Panc1 (cell line): ENCODE measurements around the gene ATF1. TPM values are rescaled to one million over a fixed set of nuclear protein-coding genes. Genes with fewer than 3 reads are reported as not detected.

ENCODE experiments used
- ATAC-seq: fragments of 200-7000 bp; cut with Tn5 transposase; 2 replicates; pipeline ENCODE4 v1.9.1; 2020; ENCODE audit warnings: mild to moderate bottlenecking, moderate library complexity
- BruUV-seq: library from RNA; stranded (reverse); fragments of 400-500 nt; replicated peaks from 2 replicates; lab custom pipeline; 2021; lab: Mats Ljungman, UMichigan
- CTCF ChIA-PET: fragments of 300-600 bp; sonication (Branson Sonifier 250); formaldehyde crosslinking; loops from one replicate; lab custom pipeline; 2022; ENCODE audit warnings: antibody characterized with exemption; lab: Charles Lee
- POLR2A ChIA-PET: fragments of 300-600 bp; sonication (Branson Sonifier 250); formaldehyde crosslinking; loops from one replicate; lab custom pipeline; 2022; ENCODE audit warnings: antibody characterized with exemption; lab: Charles Lee
- DNase-seq: peaks from one replicate; pipeline ENCODE4 v3.0.0-alpha.2; 2010; ENCODE audit warnings: low read depth, low spot score
- H3K27ac ChIP-seq: 2 replicates; pipeline ENCODE4 v1.5.1; 2011; ENCODE audit warnings: mild to moderate bottlenecking, low read length, inconsistent platforms
- H3K27me3 ChIP-seq: fragments of 200-500 bp; sonication (Bioruptor generic); 2 replicates; pipeline ENCODE4 v1.6.0; 2014; ENCODE audit warnings: low read length, inconsistent platforms; ENCODE audit not compliant: control insufficient read depth, insufficient read depth
- H3K36me3 ChIP-seq: fragments of 200-500 bp; sonication (Bioruptor generic); 2 replicates; pipeline ENCODE4 v1.5.1; 2014; ENCODE audit warnings: inconsistent platforms, mild to moderate bottlenecking, low read length, moderate library complexity; ENCODE audit not compliant: control insufficient read depth, insufficient read depth
- H3K4me1 ChIP-seq: 2 replicates; pipeline ENCODE4 v1.5.1; 2011; ENCODE audit warnings: inconsistent platforms, mild to moderate bottlenecking, low read length, moderate library complexity; ENCODE audit not compliant: control insufficient read depth, insufficient read depth
- H3K4me3 ChIP-seq, 2 experiments: 2 replicates each; pipeline ENCODE4 v1.5.1; 2011 to 2012; ENCODE audit warnings: low read depth in 2 of 2, low read length in 2 of 2, mild to moderate bottlenecking in 2 of 2, inconsistent platforms in 1 of 2, moderate library complexity in 1 of 2
- H3K9me3 ChIP-seq: fragments of 200-500 bp; sonication (Bioruptor generic); 2 replicates; pipeline ENCODE4 v1.5.1; 2014; ENCODE audit warnings: low read depth, mild to moderate bottlenecking, inconsistent platforms, low read length, moderate library complexity; ENCODE audit not compliant: control insufficient read depth, insufficient read depth
- POLR2AphosphoS5 ChIP-seq: IDR thresholded peaks from 2 replicates; pipeline ENCODE4 v1.6.1; 2012; ENCODE audit warnings: mild to moderate bottlenecking, low read depth, low read length, moderate library complexity
- SIN3A ChIP-seq: IDR thresholded peaks from 2 replicates; pipeline ENCODE4 v1.6.1; 2012; ENCODE audit warnings: low read depth, mild to moderate bottlenecking, low read length, moderate library complexity, borderline replicate concordance; ENCODE audit not compliant: insufficient read depth
- TCF7L2 ChIP-seq: IDR thresholded peaks from 2 replicates; pipeline ENCODE4 v1.6.1; 2011; ENCODE audit warnings: mild to moderate bottlenecking, low read depth, low read length, inconsistent platforms
- in situ Hi-C: cut with HindIII; loops from 2 replicates; pipeline ENCODE4 v1.10.0; 2016; ENCODE audit warnings: low sequenced_read_pairs, low pct_unique_long_range_greater_than_20kb
- intact Hi-C: fragments of 100-400 bp; cut with micrococcal nuclease; formaldehyde crosslinking; loops from one replicate; pipeline ENCODE4 v1.10.0; 2022; ENCODE audit not compliant: unreplicated experiment
- total RNA-seq: library from RNA; stranded (reverse); gene quantifications from one replicate; pipeline ENCODE4 v1.2.1, GENCODE V29; 2021; ENCODE audit not compliant: unreplicated experiment
- TF ChIP-seq, protein P1 (sequence below): fragments of 450-650 bp; IDR thresholded peaks from 2 replicates; pipeline ENCODE4 v1.5.1; 2017; ENCODE audit warnings: mild to moderate bottlenecking
- TF ChIP-seq, protein P2 (sequence below), 2 experiments: IDR thresholded peaks; 2 replicates each; pipeline ENCODE4 v1.6.1; 2011 to 2012; ENCODE audit warnings: low read depth in 2 of 2, control low read depth in 1 of 2, low read length in 1 of 2, mild to moderate bottlenecking in 1 of 2, moderate library complexity in 1 of 2; ENCODE audit not compliant: insufficient read depth in 1 of 2

Gene ATF1
- total RNA-seq, 1 experiment from 2014 or later, result 52.2 TPM

DNA sequence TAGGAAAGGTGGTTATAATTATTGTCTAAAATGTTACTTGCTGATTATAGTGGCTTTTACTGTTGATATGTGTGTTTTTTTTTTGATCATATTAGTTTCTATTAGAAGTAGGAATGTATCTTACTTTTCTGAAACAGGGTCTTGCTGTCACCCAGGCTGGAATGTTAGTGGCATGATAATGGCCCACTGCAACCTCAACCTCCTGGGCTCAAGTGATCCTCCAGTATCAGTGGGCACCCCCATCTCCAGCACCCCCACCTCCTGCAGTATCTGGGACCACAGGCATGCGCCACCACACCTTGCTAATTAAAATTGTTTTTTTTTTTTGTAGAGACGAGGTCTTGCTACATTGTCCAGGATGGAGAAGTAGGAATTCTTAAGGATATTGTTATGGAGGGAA, 11.3 kb downstream of the ATF1 start:
- Histone ChIP-seq H3K9me3 (no peaks in the 10 kb centered on the region), H3K27ac (no peak overlapping the region), H3K4me1 (no peaks in the 10 kb centered on the region), H3K27me3 (no peaks in the 10 kb centered on the region), H3K4me3 (no peak overlapping the region), H3K36me3 (no peaks in the 10 kb centered on the region; the same call in 1 of the 2 replicates)
- no peak for DNase-seq
- ATAC-seq, result no peak
- ChIA-PET CTCF (interaction anchor here (2.4 kb wide), 1 partner anchor 10 kb away, joined by 7 read pairs; no protein-coding TSS in a partner anchor), POLR2A (no interaction called here)
- intact Hi-C loops, result no loop called here
- in situ Hi-C loops, result no loop called here
- no peak for TF ChIP-seq SIN3A
- TF ChIP-seq, protein P1, sequence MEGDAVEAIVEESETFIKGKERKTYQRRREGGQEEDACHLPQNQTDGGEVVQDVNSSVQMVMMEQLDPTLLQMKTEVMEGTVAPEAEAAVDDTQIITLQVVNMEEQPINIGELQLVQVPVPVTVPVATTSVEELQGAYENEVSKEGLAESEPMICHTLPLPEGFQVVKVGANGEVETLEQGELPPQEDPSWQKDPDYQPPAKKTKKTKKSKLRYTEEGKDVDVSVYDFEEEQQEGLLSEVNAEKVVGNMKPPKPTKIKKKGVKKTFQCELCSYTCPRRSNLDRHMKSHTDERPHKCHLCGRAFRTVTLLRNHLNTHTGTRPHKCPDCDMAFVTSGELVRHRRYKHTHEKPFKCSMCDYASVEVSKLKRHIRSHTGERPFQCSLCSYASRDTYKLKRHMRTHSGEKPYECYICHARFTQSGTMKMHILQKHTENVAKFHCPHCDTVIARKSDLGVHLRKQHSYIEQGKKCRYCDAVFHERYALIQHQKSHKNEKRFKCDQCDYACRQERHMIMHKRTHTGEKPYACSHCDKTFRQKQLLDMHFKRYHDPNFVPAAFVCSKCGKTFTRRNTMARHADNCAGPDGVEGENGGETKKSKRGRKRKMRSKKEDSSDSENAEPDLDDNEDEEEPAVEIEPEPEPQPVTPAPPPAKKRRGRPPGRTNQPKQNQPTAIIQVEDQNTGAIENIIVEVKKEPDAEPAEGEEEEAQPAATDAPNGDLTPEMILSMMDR, result no peak
- TF ChIP-seq, protein P2, sequence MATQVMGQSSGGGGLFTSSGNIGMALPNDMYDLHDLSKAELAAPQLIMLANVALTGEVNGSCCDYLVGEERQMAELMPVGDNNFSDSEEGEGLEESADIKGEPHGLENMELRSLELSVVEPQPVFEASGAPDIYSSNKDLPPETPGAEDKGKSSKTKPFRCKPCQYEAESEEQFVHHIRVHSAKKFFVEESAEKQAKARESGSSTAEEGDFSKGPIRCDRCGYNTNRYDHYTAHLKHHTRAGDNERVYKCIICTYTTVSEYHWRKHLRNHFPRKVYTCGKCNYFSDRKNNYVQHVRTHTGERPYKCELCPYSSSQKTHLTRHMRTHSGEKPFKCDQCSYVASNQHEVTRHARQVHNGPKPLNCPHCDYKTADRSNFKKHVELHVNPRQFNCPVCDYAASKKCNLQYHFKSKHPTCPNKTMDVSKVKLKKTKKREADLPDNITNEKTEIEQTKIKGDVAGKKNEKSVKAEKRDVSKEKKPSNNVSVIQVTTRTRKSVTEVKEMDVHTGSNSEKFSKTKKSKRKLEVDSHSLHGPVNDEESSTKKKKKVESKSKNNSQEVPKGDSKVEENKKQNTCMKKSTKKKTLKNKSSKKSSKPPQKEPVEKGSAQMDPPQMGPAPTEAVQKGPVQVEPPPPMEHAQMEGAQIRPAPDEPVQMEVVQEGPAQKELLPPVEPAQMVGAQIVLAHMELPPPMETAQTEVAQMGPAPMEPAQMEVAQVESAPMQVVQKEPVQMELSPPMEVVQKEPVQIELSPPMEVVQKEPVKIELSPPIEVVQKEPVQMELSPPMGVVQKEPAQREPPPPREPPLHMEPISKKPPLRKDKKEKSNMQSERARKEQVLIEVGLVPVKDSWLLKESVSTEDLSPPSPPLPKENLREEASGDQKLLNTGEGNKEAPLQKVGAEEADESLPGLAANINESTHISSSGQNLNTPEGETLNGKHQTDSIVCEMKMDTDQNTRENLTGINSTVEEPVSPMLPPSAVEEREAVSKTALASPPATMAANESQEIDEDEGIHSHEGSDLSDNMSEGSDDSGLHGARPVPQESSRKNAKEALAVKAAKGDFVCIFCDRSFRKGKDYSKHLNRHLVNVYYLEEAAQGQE (IDR thresholded peaks at IDR 0.05; ENCODE audit: insufficient read depth in 1 of 2, low read depth in 2 of 2, low read length in 1 of 2), result no peak
- TF ChIP-seq POLR2AphosphoS5, result no peak
- no peak for TF ChIP-seq TCF7L2
- no TSS peak for BruUV-seq

DNA sequence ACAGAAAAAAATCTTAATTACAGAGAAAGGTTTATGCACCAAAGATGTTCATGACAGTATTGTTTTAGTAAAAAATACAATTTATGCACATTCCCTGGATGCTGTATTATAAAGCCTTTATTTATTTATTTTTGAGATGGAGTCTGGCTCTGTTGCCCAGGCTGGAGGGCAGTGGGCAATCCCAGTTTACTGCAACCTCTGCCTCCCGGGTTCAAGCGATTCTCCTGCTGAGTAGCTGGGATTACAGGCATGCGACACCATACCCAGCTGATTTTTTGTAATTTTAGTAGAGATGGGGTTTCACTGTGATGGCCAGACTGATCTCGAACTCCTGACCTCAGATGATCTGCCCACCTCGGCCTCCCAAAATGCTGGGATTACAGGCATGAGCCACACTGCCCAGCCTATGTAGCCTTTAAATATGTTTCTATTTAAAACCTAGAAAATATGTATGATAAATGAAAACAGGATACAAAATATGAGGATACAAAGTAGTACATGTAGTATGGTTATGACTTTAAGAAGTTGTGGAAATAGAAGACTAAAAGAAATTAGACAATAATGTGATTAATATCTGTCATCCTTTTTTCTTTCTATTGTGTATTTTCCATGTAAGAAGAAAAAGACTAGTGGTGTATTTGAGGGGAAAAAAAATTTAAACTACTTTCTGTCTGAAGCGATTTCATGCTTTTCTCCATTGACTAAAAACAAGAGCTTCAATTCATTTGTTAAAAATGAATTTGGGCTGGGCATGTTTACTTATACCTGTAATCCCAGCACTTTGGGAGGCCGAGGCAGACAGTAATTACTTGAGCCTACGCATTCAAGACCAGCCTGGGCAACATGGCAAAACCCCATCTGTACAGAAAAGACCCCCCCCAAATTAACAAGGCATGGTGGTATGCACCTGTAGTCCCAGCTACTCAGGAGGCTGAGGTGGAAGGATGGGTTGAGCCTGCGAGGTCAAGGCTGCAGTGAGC, 13.1 kb downstream of the ATF1 start:
- Histone ChIP-seq H3K27ac (no peak overlapping the region), H3K4me3 (no peak overlapping the region), H3K4me1 (no peaks in the 10 kb centered on the region), H3K36me3 (no peaks in the 10 kb centered on the region), H3K27me3 (no peaks in the 10 kb centered on the region), H3K9me3 (no peaks in the 10 kb centered on the region)
- ATAC-seq (no peak), DNase-seq (no peak)
- TF ChIP-seq SIN3A (no peak), POLR2AphosphoS5 (no peak), TCF7L2 (no peak)
- TF ChIP-seq, protein P1, result no peak
- TF ChIP-seq, protein P2 (IDR thresholded peaks at IDR 0.05; ENCODE audit: insufficient read depth in 1 of 2, low read depth in 2 of 2, low read length in 1 of 2), result no peak
- ChIA-PET CTCF (interaction anchor here (2.4 kb wide), 1 partner anchor 12 kb away, joined by 7 read pairs; no protein-coding TSS in a partner anchor), POLR2A (no interaction called here)
- in situ Hi-C loops (no loop called here), intact Hi-C loops (no loop called here)
- BruUV-seq, result no TSS peak
